NOMO-1 treated with dmso at 0.1 percent for 144 hours (cell line): Measurements from ENCODE around the gene NMNAT2.
"Not testable (repeated sequence)": the region's sequence is repeated elsewhere in the genome, so short reads cannot be mapped to it uniquely, and the experiment has no call there.

ENCODE experiments used
- DNase-seq: peaks from one replicate; lab custom pipeline; 2025; ENCODE audit not compliant: unreplicated experiment; lab: John Stamatoyannopoulos, UW

NMNAT2 gene

GRCh38 chr1:183241471-183241870, 176.7 kb downstream of the NMNAT2 start:
- no peak for DNase-seq

GRCh38 chr1:183240853-183241252, 177.3 kb downstream of the NMNAT2 start:
- not testable (repeated sequence) for DNase-seq

- no peak for DNase-seq
These were observed 177.7 kb downstream of the NMNAT2 start for GRCh38 chr1:183240526-183240825.

GRCh38 chr1:183239793-183240525, 178.2 kb downstream of the NMNAT2 start:
- DNase-seq, result no peak

GRCh38 chr1:183239220-183239742, 178.9 kb downstream of the NMNAT2 start:
- no peak for DNase-seq

- no peak for DNase-seq
These were observed 180.1 kb downstream of the NMNAT2 start for GRCh38 chr1:183238071-183238470.

- no peak for DNase-seq
These were observed 181.1 kb downstream of the NMNAT2 start for GRCh38 chr1:183237046-183237445.

GRCh38 chr1:183236158-183236725, 181.9 kb downstream of the NMNAT2 start:
- no peak for DNase-seq

- DNase-seq, result no peak
These were observed 182.7 kb downstream of the NMNAT2 start for GRCh38 chr1:183235503-183235902.

- DNase-seq, result no peak
These were observed 183.3 kb downstream of the NMNAT2 start for GRCh38 chr1:183234660-183235476.

GRCh38 chr1:183233113-183233512, 185.1 kb downstream of the NMNAT2 start:
- no peak for DNase-seq

GRCh38 chr1:183231545-183231944, 186.6 kb downstream of the NMNAT2 start:
- no peak for DNase-seq

- no peak for DNase-seq
These were observed 187.8 kb downstream of the NMNAT2 start for GRCh38 chr1:183230413-183230812.

GRCh38 chr1:183228347-183229220, 189.6 kb downstream of the NMNAT2 start:
- DNase-seq, result no peak

- peak; percentile 17 for DNase-seq
These were observed 190.5 kb downstream of the NMNAT2 start for GRCh38 chr1:183227422-183228346.

- no peak for DNase-seq
These were observed 191.2 kb downstream of the NMNAT2 start for GRCh38 chr1:183226963-183227362.

GRCh38 chr1:183226361-183226760, 191.8 kb downstream of the NMNAT2 start:
- no peak for DNase-seq

GRCh38 chr1:183223467-183223866, 194.7 kb downstream of the NMNAT2 start:
- DNase-seq, result no peak

GRCh38 chr1:183222909-183223308, 195.3 kb downstream of the NMNAT2 start:
- no peak for DNase-seq

- no peak for DNase-seq
These were observed 198.6 kb downstream of the NMNAT2 start for GRCh38 chr1:183219616-183220009.
